Measurements from ENCODE around the gene AGAP3.

AGAP3 gene

GRCh38 chr7:151138153-151138851 lies 52.0 kb downstream of the AGAP3 start:
- DNase-seq, result no peak

GRCh38 chr7:151139071-151139790 lies 53.0 kb downstream of the AGAP3 start:
- no peak for DNase-seq

- DNase-seq, result no peak
Measured at GRCh38 chr7:151139791-151140190, 53.5 kb downstream of the AGAP3 start.

- no peak for DNase-seq
Measured at GRCh38 chr7:151140826-151141225, 54.6 kb downstream of the AGAP3 start.

GRCh38 chr7:151141311-151141854 lies 55.1 kb downstream of the AGAP3 start:
- DNase-seq, result peak; percentile 91

GRCh38 chr7:151141855-151142685 lies 55.8 kb downstream of the AGAP3 start:
- DNase-seq, result no peak

GRCh38 chr7:151142686-151143040 lies 56.4 kb downstream of the AGAP3 start:
- peak; percentile 4 for DNase-seq

- peak; percentile 22 for DNase-seq
Measured at GRCh38 chr7:151143261-151144015, 57.2 kb downstream of the AGAP3 start.

- DNase-seq, result no peak
Measured at GRCh38 chr7:151144387-151144786, 58.1 kb downstream of the AGAP3 start.

- no peak for DNase-seq
Measured at GRCh38 chr7:151146761-151147160, 60.5 kb downstream of the AGAP3 start.

- no peak for DNase-seq
Measured at GRCh38 chr7:151148319-151149259, 62.3 kb downstream of the AGAP3 start.

GRCh38 chr7:151150388-151150787 lies 64.1 kb downstream of the AGAP3 start:
- no peak for DNase-seq

- no peak for DNase-seq
Measured at GRCh38 chr7:151152643-151153513, 66.6 kb downstream of the AGAP3 start.

GRCh38 chr7:151157645-151158329 lies 71.5 kb downstream of the AGAP3 start:
- no peak for DNase-seq

- DNase-seq, result no peak
Measured at GRCh38 chr7:151161757-151162156, 75.5 kb downstream of the AGAP3 start.

- DNase-seq, result no peak
Measured at GRCh38 chr7:151166629-151167196, 80.4 kb downstream of the AGAP3 start.

GRCh38 chr7:151167197-151167961 lies 81.1 kb downstream of the AGAP3 start, which contains the start of gene GBX1:
Gene GBX1, minus strand, starts transcription at chr7:151167694. Its CDS starts 146 bp downstream, at chr7:151167548.
- DNase-seq, result peak; percentile 18

- peak; percentile 0 for DNase-seq
Measured at GRCh38 chr7:151168003-151168786, 81.9 kb downstream of the AGAP3 start.

Measured in NCI-H2171 (cell line).